ENCODE results near the gene TAP1.
"Not testable (repeated sequence)": the region's sequence is repeated elsewhere in the genome, so short reads cannot be mapped to it uniquely, and the experiment has no call there.

DNA sequence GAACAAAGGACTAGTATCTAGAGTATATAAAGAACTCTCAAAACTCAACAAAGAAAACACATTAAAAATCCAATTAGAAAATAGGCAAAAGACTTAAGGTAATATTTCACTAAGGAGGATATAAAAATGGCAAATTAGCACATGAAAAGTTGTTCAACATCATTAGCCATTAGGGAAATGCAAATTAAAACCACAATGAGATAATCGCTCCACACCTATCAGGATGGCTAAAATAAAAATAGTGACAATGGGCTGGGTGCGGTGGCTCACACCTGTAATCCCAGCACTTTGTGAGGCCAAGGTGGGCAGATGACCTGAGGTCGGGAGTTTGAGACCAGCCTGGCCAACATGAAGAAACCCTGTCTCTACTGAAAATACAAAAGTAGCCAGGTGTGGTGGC lies 27.5 kb upstream of the TAP1 start:
- not testable (repeated sequence) for TF ChIP-seq POLR2A (IDR thresholded peaks at IDR 0.05)
- TF ChIP-seq, protein P1, sequence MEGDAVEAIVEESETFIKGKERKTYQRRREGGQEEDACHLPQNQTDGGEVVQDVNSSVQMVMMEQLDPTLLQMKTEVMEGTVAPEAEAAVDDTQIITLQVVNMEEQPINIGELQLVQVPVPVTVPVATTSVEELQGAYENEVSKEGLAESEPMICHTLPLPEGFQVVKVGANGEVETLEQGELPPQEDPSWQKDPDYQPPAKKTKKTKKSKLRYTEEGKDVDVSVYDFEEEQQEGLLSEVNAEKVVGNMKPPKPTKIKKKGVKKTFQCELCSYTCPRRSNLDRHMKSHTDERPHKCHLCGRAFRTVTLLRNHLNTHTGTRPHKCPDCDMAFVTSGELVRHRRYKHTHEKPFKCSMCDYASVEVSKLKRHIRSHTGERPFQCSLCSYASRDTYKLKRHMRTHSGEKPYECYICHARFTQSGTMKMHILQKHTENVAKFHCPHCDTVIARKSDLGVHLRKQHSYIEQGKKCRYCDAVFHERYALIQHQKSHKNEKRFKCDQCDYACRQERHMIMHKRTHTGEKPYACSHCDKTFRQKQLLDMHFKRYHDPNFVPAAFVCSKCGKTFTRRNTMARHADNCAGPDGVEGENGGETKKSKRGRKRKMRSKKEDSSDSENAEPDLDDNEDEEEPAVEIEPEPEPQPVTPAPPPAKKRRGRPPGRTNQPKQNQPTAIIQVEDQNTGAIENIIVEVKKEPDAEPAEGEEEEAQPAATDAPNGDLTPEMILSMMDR (IDR thresholded peaks at IDR 0.05), result not testable (repeated sequence)
